Suprapubic skin (tissue), 4 donors: Measurements from ENCODE around the gene CEP135.

Experiments
- CTCF ChIP-seq, 2 donors: fragments of 200-600 bp in 1 of 2; fragments of 450-650 bp in 1 of 2; sonication (generic) in 1 of 2; IDR thresholded peaks; one replicate each; pipeline ENCODE4 v1.5.1; 2016 to 2019; ENCODE audit warnings: antibody characterized with exemption in 2 of 2, mild to moderate bottlenecking in 1 of 2, moderate library complexity in 1 of 2
- EP300 ChIP-seq: sonication (generic); formaldehyde crosslinking; IDR thresholded peaks from one replicate; pipeline ENCODE4 v1.6.1; 2017; ENCODE audit warnings: antibody characterized with exemption
- POLR2A ChIP-seq, 2 donors: fragments of 450-650 bp; IDR thresholded peaks; one replicate each; pipeline ENCODE4 v1.6.1; 2017; ENCODE audit warnings: antibody characterized with exemption in 2 of 2, mild to moderate bottlenecking in 2 of 2, moderate library complexity in 2 of 2
- POLR2AphosphoS5 ChIP-seq, 3 donors: sonication (generic); formaldehyde crosslinking; IDR thresholded peaks; one replicate each; pipeline ENCODE4 v1.6.1; 2017; ENCODE audit warnings: antibody characterized with exemption in 3 of 3

GRCh38 chr4:55931833-55932232 lies 16.9 kb upstream of the CEP135 start:
- TF ChIP-seq CTCF (IDR thresholded peaks at IDR 0.05) (no peak), POLR2A (IDR thresholded peaks at IDR 0.05) (no peak), POLR2AphosphoS5 (IDR thresholded peaks at IDR 0.05) (no peak), EP300 (no peak)
